ENCODE measurements around the gene PPFIA1. TPM values are rescaled to one million over a fixed set of nuclear protein-coding genes. Genes with fewer than 3 reads are reported as not detected.

PPFIA1 gene
- total RNA-seq, 1 donor, result 69.5 TPM

DNA sequence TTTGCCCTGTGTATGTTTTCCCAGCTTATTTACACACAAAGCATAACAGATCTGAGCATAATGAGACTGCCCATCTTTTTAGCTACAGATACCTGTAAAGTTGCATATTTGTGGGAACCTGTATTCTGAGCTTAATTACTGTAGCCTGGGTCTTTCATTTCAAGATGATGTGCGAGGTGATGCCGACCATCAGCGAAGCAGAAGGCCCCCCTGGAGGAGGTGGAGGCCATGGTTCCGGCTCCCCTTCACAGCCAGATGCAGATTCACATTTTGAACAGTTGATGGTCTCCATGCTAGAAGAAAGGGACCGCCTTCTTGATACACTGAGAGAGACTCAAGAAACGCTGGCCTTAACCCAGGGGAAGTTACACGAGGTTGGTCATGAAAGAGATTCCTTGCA, 1.5 kb downstream of the PPFIA1 start:
- peak overlapping the region; percentile 87 for H3K4me3 ChIP-seq (ENCODE audit: low read depth, low read length)

DNA sequence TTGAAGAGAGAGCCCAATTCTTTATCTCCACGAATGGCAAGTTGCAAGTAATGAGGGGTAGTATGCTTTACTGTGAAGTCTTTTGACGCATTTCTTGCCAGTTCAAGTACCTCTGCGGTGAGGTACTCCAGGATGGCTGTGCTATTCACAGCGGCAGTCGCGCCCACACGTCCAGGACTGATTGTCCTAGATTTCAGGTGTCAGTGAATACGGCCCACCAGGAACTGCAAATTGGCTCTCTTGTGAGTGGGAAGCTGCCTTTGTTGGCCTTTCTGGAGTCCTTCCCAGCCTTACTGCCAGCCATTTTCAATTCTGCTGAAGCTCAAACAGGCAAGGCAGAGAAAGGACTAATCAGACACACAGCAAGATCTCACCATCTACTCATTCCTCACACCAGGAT, 8.5 kb downstream of the PPFIA1 start:
- TF ChIP-seq, protein P1, sequence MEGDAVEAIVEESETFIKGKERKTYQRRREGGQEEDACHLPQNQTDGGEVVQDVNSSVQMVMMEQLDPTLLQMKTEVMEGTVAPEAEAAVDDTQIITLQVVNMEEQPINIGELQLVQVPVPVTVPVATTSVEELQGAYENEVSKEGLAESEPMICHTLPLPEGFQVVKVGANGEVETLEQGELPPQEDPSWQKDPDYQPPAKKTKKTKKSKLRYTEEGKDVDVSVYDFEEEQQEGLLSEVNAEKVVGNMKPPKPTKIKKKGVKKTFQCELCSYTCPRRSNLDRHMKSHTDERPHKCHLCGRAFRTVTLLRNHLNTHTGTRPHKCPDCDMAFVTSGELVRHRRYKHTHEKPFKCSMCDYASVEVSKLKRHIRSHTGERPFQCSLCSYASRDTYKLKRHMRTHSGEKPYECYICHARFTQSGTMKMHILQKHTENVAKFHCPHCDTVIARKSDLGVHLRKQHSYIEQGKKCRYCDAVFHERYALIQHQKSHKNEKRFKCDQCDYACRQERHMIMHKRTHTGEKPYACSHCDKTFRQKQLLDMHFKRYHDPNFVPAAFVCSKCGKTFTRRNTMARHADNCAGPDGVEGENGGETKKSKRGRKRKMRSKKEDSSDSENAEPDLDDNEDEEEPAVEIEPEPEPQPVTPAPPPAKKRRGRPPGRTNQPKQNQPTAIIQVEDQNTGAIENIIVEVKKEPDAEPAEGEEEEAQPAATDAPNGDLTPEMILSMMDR (IDR thresholded peaks at IDR 0.05; ENCODE audit: insufficient read depth, low read depth, low read length), result no peak
- no peak for DNase-seq (ENCODE audit: low read depth)
- no peak overlapping the region for H3K4me3 ChIP-seq (ENCODE audit: low read depth, low read length)

More for the DNA sequence above, 1.5 kb downstream of the PPFIA1 start:
- TF ChIP-seq, protein P1 (IDR thresholded peaks at IDR 0.05; ENCODE audit: insufficient read depth, low read depth, low read length), result no peak
- no peak for DNase-seq (ENCODE audit: low read depth)

DNA sequence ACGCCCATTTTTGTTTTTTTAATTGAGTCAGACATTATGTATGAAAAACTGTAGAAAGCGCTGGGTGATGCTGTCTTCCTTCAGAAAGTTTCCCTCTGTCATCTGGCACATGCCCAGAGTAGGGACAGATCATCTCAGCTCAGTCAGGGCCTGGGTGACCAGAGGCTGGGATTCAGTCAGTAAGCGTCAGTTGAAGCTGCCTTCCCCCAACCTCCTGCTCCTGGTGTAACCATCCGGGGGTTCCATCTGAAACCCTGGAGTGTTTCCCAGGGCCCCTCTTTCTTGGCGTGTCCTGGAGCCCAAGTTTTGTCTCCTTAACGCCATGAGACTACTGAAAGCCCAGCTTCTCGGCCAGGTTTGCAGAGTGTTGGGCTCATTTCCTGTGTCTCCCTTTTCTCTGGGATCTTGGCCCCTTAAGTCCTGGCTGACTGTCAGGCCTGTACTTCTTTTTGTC, 10.7 kb downstream of the PPFIA1 start:
- TF ChIP-seq, protein P1 (IDR thresholded peaks at IDR 0.05; ENCODE audit: insufficient read depth, low read depth, low read length), result no peak
- peak; percentile 47 for DNase-seq (ENCODE audit: low read depth)
- no peak overlapping the region for H3K4me3 ChIP-seq (ENCODE audit: low read depth, low read length)

DNA sequence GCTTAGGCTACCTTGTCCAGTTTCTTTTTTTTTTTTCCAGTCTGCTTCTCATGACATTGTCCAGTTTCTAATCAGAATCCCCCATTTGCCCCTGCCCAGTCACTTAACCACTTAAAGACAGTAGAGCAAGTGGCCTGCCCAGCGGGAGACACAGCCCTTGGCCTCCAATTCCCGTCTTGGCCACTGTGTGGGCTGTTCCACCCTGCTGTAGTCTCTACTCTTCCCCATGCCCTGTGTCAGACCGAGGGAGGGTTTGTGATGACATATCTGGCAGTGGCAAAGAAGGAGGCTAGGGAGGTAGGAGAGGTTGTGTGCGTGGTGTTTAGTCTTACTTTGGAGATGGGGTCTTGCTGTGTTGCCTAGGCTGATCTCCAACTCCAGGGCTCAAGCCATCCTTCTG, 11.5 kb downstream of the PPFIA1 start:
- no peak overlapping the region for H3K4me3 ChIP-seq (ENCODE audit: low read depth, low read length)
- TF ChIP-seq, protein P1 (IDR thresholded peaks at IDR 0.05; ENCODE audit: insufficient read depth, low read depth, low read length), result no peak
- DNase-seq (ENCODE audit: low read depth), result no peak

DNA sequence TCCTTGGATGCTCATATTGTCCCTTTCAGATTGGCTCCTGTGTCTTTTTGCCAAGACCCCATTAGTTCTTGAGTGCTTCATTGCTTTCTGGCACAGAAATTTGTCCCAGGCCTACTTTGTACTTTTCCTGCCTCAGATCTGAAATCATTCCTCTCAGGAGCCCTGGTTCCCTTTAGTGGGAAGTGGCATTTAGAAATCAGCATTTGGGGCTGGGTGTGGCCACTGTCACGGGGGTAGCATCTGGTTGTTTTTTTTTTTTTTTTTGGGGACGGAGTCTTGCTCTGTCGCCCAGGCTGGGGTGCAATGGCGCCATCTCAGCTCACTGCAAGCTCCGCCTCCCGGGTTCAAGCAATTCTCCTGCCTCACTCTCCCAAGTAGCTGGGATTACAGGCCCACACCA, 18.2 kb downstream of the PPFIA1 start:
- no peak for DNase-seq (ENCODE audit: low read depth)
- no peak overlapping the region for H3K4me3 ChIP-seq (ENCODE audit: low read depth, low read length)
- TF ChIP-seq, protein P1 (IDR thresholded peaks at IDR 0.05; ENCODE audit: insufficient read depth, low read depth, low read length), result no peak

DNA sequence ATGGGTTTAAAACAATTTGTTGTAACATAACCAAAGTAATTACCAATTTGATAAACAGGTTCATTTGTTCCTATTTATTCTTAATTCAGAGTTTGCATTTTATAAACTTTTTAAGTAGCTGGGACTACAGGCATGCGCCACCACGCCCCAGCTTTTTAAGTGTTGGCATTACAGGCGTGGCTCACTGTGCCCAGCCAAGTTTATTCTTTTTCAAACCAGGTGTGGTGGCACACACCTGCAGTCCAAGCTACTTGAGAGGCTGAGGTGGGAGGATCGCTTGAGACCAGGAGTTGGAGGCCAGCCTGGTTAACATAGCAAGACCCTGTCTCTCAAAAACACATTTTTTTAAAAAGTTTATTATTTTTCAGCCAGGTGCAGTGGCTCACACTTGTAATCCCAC, 19.1 kb downstream of the PPFIA1 start:
- no peak overlapping the region for H3K4me3 ChIP-seq (ENCODE audit: low read depth, low read length)
- TF ChIP-seq, protein P1 (IDR thresholded peaks at IDR 0.05; ENCODE audit: insufficient read depth, low read depth, low read length), result no peak

DNA sequence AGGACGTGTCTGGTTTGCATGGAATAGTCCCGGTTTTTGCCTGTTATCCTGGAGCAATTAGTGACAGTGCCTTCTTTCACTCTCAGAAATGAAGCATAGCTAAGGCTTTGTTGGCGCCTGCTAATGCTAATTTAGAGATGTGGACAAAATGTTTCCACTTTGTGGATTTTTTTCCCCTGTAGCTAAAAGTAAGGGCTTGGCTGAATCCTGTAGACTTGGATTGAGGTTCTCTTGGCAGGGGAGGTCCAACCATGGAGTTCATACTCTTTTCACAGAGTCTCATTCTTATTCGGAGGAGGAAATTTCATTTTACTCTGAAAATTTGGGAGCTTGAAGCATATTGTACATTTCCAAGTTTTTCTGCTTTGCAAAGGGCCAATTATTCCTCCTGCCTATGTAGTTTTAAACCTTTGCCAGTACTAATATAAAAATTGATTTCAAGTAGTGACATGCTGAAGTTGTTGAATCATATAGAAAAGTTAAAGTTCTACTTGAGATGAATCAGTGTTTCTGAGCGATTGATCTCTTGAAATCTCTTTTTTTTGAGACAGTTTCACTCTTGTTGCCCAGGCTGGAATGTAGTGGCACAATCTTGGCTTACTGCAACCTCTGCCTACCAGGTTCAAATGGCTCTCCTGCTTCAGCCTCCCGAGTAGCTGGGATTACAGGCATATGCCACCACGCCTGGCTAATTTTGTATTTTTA, 20.0 kb downstream of the PPFIA1 start:
- TF ChIP-seq, protein P1 (IDR thresholded peaks at IDR 0.05; ENCODE audit: insufficient read depth, low read depth, low read length), result no peak
- no peak overlapping the region for H3K4me3 ChIP-seq (ENCODE audit: low read depth, low read length)
- DNase-seq (ENCODE audit: low read depth), result no peak

More for the DNA sequence above, 19.1 kb downstream of the PPFIA1 start:
- DNase-seq (ENCODE audit: low read depth), result no peak
